Ectodermal cell (in vitro differentiated cells): ENCODE measurements around the gene AS3MT.
"Not testable (repeated sequence)": the region's sequence is repeated elsewhere in the genome, so short reads cannot be mapped to it uniquely, and the experiment has no call there.

Experiments used
- H3K27ac ChIP-seq: 2 replicates; pipeline ENCODE4 v1.7.0; 2013; ENCODE audit warnings: mild to moderate bottlenecking, low read depth, low read length; ENCODE audit not compliant: insufficient read depth, poor library complexity, severe bottlenecking
- H3K27me3 ChIP-seq: 2 replicates; pipeline ENCODE4 v1.7.0; 2013; ENCODE audit warnings: mild to moderate bottlenecking, low read length; ENCODE audit not compliant: insufficient read depth, control insufficient read depth, poor library complexity, severe bottlenecking
- H3K36me3 ChIP-seq: one replicate; pipeline ENCODE4 v1.7.0; 2013; ENCODE audit warnings: low read length; ENCODE audit not compliant: control insufficient read depth, insufficient read depth
- H3K4me1 ChIP-seq: one replicate; pipeline ENCODE4 v1.7.0; 2013; ENCODE audit warnings: low read length; ENCODE audit not compliant: control insufficient read depth, insufficient read depth
- H3K4me3 ChIP-seq: 2 replicates; pipeline ENCODE4 v1.7.0; 2013; ENCODE audit warnings: low read depth, low read length, control low read depth; ENCODE audit not compliant: insufficient read depth
- H3K9me3 ChIP-seq: 2 replicates; pipeline ENCODE4 v1.7.0; 2013; ENCODE audit warnings: mild to moderate bottlenecking, low read length, moderate library complexity; ENCODE audit not compliant: control insufficient read depth
- WGBS, 2 experiments: methylation state at CpG; one replicate each; pipeline ENCODE4 v1.1.7; 2013; ENCODE audit warnings: missing lambda C conversion rate in 2 of 2; 5-methylcytosine and 5-hydroxymethylcytosine counted together

Gene AS3MT

DNA sequence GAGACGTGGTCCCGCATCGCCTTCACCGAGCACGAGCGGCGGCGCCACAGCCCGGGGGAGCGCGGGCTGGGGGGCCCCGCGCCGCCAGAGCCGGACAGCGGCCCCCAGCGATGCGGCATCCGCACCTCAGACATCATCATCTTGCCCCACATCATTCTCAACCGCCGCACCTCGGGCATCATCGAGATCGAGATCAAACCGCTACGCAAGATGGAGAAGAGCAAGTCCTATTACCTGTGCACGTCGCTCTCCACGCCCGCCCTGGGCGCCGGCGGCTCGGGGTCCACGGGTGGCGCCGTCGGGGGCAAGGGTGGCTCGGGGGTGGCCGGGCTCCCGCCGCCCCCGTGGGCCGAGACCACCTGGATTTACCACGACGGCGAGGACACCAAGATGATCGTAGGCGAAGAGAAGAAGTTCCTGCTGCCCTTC, 49.6 kb downstream of the AS3MT start:
- H3K27me3 ChIP-seq, result peaks cover 21% of the 10 kb centered on the region
- no peak overlapping the region for H3K27ac ChIP-seq
- no peaks in the 10 kb centered on the region for H3K36me3 ChIP-seq
- H3K9me3 ChIP-seq, result no peaks in the 10 kb centered on the region
- 1% methylated on average over 49 of the region's 49 CpGs for WGBS, 2 experiments
- no peaks in the 10 kb centered on the region for H3K4me1 ChIP-seq
- peak overlapping the region; percentile 83 for H3K4me3 ChIP-seq

DNA sequence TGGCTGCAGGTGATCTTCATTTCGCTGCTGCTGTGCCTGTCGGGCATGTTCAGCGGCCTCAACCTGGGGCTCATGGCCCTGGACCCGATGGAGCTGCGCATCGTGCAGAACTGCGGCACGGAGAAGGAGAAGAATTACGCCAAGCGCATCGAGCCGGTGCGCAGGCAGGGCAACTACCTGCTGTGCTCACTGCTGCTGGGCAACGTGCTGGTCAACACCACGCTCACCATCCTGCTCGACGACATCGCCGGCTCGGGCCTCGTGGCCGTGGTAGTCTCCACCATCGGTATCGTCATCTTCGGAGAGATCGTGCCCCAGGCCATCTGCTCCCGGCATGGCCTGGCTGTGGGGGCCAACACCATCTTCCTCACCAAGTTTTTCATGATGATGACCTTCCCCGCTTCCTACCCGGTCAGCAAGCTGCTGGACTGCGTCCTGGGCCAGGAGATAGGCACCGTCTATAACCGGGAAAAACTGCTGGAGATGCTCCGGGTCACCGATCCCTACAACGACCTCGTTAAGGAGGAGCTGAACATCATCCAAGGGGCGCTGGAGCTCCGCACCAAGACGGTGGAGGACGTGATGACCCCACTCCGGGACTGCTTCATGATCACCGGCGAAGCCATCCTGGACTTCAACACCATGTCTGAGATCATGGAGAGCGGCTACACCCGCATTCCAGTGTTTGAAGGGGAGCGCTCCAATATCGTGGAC, 50.1 kb downstream of the AS3MT start:
- peaks cover 21% of the 10 kb centered on the region for H3K27me3 ChIP-seq
- H3K27ac ChIP-seq, result no peak overlapping the region
- no peaks in the 10 kb centered on the region for H3K4me1 ChIP-seq
- peak overlapping the region; percentile 83 for H3K4me3 ChIP-seq
- 4% methylated on average over 47 of the region's 47 CpGs for WGBS, 2 experiments
- no peaks in the 10 kb centered on the region for H3K36me3 ChIP-seq
- H3K9me3 ChIP-seq, result no peaks in the 10 kb centered on the region

DNA sequence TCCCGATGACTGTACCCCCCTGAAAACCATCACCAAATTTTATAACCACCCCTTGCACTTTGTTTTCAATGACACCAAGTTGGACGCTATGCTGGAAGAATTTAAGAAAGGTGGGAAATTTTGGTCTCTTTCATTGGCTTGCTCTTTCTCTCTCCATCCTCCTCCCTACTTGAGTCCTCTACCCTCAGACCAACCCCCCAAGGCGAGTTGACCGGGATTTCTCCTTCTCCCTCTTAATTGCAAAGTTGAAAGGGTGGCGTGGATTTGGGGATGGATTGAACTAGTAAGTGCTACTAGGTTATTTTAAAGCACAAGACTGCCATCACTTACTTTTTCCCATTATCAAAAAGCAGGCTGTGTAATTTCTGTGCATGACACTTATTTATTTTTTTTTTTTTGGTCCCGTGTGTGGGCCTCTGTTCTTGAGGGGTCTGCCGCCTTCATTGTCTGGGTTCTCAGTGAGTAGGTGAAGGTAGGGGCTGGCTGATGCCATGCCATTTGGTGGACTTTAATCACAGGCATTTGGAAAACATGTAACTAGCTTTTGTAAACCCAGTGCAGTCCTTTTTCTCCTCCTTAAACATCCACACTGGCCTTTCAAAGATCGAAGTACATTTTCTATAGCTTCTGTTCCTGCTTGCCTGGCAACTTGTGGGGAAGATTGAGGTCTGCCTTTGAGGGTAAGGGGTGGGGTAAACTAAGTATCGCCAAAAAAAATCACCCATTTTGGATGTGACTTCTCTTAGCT, 50.9 kb downstream of the AS3MT start:
- 16 to 23% methylated on average over 5 to 6 of the region's 9 CpGs for WGBS, 2 experiments
- no peaks in the 10 kb centered on the region for H3K4me1 ChIP-seq
- H3K27ac ChIP-seq, result no peak overlapping the region
- H3K9me3 ChIP-seq, result no peaks in the 10 kb centered on the region
- H3K4me3 ChIP-seq, result peak overlapping the region; percentile 83
- H3K36me3 ChIP-seq, result no peaks in the 10 kb centered on the region
- peaks cover 21% of the 10 kb centered on the region for H3K27me3 ChIP-seq

DNA sequence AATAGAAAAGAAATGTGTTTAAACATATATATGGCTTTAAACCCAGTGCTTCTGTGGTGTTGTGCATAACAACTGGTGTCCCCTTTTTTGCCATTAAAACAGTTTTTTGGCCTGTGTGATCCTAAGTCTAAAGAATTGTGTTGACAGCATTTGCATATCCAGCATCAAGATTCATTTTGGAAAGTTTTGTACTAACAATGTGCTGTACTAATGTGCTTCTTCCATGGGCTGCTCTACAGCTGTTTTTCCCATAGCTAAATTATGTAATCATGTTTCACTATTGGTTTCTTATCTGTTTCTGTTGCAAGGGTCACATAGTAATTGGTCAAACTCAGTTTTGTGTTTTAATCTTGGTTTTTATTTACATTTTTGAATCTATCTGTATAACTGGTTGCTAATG, 54.3 kb downstream of the AS3MT start:
- H3K4me3 ChIP-seq, result no peak overlapping the region
- H3K4me1 ChIP-seq, result no peaks in the 10 kb centered on the region
- peaks cover 15% of the 10 kb centered on the region for H3K27me3 ChIP-seq
- no peak overlapping the region for H3K27ac ChIP-seq
- no peaks in the 10 kb centered on the region for H3K36me3 ChIP-seq
- H3K9me3 ChIP-seq, result no peaks in the 10 kb centered on the region

DNA sequence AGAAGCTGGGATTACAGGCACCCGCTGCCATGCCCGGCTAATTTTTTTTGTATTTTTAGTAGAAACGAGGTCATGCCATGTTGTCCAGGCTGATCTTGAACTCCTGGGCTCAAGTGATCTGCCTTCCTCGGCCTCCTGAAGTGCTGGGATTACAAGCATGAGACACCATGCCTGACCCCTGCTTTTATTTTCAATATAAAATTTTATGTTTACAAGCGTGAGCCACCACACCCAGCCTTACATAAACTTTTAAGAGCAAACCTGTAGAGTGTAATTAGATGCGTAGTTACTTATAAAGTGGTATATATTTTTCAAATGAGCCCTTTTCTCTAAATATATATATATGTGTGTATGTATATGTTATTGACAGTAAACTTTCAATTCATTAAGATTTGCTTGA, 57.6 kb downstream of the AS3MT start:
- no peak overlapping the region for H3K4me3 ChIP-seq
- no peaks in the 10 kb centered on the region for H3K4me1 ChIP-seq
- H3K36me3 ChIP-seq, result no peaks in the 10 kb centered on the region
- 95 to 96% methylated on average over 4 of the region's 6 CpGs for WGBS, 2 experiments
- H3K27ac ChIP-seq, result no peak overlapping the region
- no peaks in the 10 kb centered on the region for H3K27me3 ChIP-seq
- no peaks in the 10 kb centered on the region for H3K9me3 ChIP-seq

DNA sequence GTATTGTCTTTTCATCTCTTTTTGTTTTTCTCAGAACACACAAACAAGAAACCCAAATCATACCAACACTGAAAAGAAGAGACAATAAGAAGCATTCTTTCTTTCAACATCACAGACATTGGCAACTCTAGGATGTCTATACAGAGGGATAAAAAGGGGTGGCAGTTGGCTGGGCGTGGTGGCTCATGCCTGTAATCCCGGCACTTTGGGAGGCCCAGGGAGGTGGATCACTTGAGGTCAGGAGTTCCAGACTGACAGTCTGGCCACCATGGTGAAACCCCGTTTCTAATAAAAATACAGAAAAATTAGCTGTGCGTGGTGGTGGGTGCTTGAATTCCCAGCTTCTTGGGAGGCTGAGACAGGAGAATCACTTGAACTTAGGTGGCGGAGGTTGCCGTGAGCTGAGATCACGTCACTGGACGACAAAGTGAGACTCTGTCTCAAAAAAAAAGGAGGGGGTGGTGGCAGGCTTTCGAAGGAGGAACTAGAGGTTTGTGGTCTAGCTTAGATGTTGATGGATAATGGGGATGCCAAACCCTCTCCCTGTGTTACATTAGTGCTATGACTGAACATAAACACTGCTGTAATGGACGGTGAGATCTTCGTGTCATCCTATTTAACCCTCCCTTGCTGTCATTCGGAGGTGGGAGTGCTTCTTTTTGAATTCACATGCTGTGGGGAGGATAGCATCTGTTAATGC, 58.2 kb downstream of the AS3MT start:
- Histone ChIP-seq H3K9me3 (no peaks in the 10 kb centered on the region), H3K27me3 (no peaks in the 10 kb centered on the region), H3K4me1 (no peaks in the 10 kb centered on the region), H3K27ac (no peak overlapping the region), H3K4me3 (no peak overlapping the region), H3K36me3 (no peaks in the 10 kb centered on the region)
- 93% methylated on average over 12 of the region's 12 CpGs for WGBS, 2 experiments

DNA sequence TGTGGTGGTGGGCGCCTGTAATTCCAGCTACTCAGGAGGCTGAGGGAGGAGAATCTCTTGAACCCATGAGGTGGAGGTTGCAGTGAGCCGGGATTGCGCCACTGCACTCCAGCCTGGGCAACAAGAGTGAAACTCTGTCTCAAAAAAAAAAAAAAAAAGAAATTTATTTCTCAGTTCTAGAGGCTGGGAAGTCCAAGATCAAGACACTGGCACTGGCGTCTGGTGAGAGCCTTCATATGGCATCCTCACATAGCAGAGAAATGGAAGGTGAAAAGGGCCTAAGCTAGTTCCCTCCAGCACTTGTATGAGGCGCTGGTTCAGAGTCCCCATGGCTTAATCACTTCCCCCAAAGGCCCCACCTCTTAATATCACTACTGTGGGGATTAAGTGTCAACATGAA, 59.2 kb downstream of the AS3MT start:
- not testable (repeated sequence) for H3K4me3 ChIP-seq, H3K4me1 ChIP-seq, H3K27me3 ChIP-seq, H3K36me3 ChIP-seq, H3K27ac ChIP-seq, H3K9me3 ChIP-seq
- 92 to 96% methylated on average over 5 of the region's 5 CpGs for WGBS, 2 experiments

DNA sequence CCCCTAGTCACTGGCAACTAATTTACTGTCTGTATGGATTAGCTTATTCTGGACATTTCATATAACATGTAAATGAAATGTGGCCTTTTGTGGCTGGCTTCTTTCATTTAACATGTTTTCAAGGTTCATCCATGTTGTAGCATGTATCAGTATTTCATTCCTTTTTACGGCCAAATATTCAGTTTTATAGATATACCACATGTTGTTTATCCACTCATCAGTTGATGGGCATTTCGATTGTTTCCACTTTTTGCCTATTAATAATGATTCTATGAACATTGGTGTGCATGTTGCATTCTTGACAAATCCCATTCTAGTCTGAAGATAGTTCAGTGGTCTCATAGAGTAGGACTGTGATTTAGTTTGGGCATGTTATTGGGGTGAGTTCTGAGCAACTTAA, 61.5 kb downstream of the AS3MT start:
- H3K4me1 ChIP-seq, result no peaks in the 10 kb centered on the region
- H3K36me3 ChIP-seq, result no peaks in the 10 kb centered on the region
- no peaks in the 10 kb centered on the region for H3K27me3 ChIP-seq
- H3K4me3 ChIP-seq, result no peak overlapping the region
- H3K27ac ChIP-seq, result no peak overlapping the region
- no peaks in the 10 kb centered on the region for H3K9me3 ChIP-seq
- WGBS, 2 experiments, result 92 to 97% methylated on average over 2 of the region's 2 CpGs

DNA sequence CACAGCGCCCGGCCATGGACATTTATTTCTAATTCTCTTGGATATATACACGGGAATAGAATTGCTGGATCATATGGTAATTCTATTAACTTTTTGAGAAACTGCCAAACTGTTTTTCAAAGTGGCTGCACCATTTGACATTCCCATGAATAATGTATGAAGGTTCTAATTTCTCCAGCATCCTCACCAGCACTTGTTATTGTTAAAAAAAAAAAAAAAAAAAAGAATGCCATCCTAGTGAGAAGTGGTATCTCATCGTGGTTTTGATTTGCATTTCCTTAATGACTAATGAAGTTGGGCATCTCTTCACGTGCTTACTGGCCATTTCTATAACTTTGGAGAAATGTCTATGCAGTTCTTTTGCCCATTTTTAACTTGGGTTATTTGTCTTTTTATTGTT, 62.4 kb downstream of the AS3MT start:
- no peaks in the 10 kb centered on the region for H3K9me3 ChIP-seq
- H3K4me3 ChIP-seq, result no peak overlapping the region
- H3K4me1 ChIP-seq, result no peaks in the 10 kb centered on the region
- H3K36me3 ChIP-seq, result no peaks in the 10 kb centered on the region
- WGBS, 2 experiments, result 94 to 96% methylated on average over 5 of the region's 5 CpGs
- H3K27ac ChIP-seq, result no peak overlapping the region
- H3K27me3 ChIP-seq, result no peaks in the 10 kb centered on the region

DNA sequence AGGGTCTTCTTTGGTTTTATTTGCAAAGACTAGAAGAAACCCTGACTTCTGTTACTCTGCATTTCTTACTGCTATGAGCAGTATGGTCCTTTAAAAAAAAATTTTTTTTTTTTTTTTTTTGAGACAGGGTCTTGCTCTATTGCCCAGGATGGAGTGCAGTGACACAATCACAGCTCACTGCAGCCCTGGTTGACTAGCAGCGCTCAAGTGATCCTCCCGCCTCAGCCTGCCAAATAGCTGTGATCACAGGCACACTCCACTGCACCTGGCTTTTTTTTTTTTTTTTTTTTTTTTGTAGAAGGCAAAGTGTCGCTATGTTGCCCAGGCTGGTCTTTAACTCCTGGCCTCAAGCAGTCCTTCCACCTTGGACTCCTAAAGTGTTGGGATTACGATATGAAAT, 66.2 kb downstream of the AS3MT start:
- WGBS, 2 experiments, result 92 to 96% methylated on average over 4 of the region's 4 CpGs
- Histone ChIP-seq H3K27me3 (no peaks in the 10 kb centered on the region), H3K9me3 (no peaks in the 10 kb centered on the region), H3K36me3 (no peaks in the 10 kb centered on the region), H3K27ac (no peak overlapping the region), H3K4me3 (no peak overlapping the region), H3K4me1 (no peaks in the 10 kb centered on the region)
